Measurements from ENCODE around the gene IAPP.

The IAPP gene

GRCh38 chr12:21337453-21337852 is 35.2 kb upstream of the IAPP start:
- no peak for TF ChIP-seq CTCF (conservative IDR thresholded peaks at IDR 0.05; ENCODE audit: low read depth, low read length)
- no peak overlapping the region for H3K4me3 ChIP-seq (ENCODE audit: low read length)
- DNase-seq (ENCODE audit: low read depth) = no peak

GRCh38 chr12:21337959-21338744 is 34.5 kb upstream of the IAPP start:
- no peak for TF ChIP-seq CTCF (conservative IDR thresholded peaks at IDR 0.05; ENCODE audit: low read depth, low read length)
- DNase-seq (ENCODE audit: low read depth) = no peak
- no peak overlapping the region for H3K4me3 ChIP-seq (ENCODE audit: low read length)

GRCh38 chr12:21339921-21340320 is 32.8 kb upstream of the IAPP start:
- no peak for TF ChIP-seq CTCF (conservative IDR thresholded peaks at IDR 0.05; ENCODE audit: low read depth, low read length)
- H3K4me3 ChIP-seq (ENCODE audit: low read length) = no peak overlapping the region

GRCh38 chr12:21340403-21340802 is 32.3 kb upstream of the IAPP start:
- DNase-seq (ENCODE audit: low read depth) = no peak
- no peak for TF ChIP-seq CTCF (conservative IDR thresholded peaks at IDR 0.05; ENCODE audit: low read depth, low read length)
- H3K4me3 ChIP-seq (ENCODE audit: low read length) = no peak overlapping the region

More at GRCh38 chr12:21339921-21340320, 32.8 kb upstream of the IAPP start:
- no peak for DNase-seq (ENCODE audit: low read depth)

DNA sequence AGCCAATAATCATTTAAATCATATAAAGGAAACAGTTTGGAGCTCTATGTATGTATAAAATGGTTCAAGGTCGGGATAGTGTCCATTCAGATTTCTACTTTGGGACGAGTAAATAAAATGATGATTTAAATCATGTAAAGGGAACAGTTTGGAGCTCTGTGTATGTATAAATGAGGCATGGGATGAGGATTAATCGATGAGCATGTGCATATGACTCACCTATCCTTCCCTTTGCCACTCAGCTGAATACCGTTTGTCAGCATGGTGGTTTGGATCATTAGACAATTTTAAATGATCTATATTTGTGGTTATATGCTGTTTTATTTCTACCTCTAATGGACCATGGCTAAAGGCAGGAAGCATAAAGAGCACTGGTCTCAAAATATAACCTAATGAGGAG is 30.9 kb upstream of the IAPP start:
- no peak overlapping the region for H3K4me3 ChIP-seq (ENCODE audit: low read length)
- TF ChIP-seq CTCF (conservative IDR thresholded peaks at IDR 0.05; ENCODE audit: low read depth, low read length) = no peak
- DNase-seq (ENCODE audit: low read depth) = no peak

DNA sequence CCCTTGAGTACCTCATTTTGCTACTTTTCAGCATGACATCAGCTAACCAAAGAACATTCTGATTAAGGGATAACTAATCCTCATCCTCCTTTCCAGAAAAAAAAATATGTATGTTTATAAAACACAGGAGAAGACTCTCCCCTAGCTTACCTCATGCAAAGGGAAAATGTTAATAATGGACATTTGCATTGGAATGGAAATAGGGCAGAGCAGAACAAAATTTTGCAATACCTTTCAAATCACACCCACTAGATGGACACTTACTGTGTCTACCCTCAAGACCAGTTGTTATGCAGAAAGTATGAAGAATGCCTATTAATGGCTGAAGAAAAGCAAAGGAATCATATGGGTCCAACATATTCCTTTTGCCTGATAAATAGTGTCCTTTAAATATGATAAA is 29.1 kb upstream of the IAPP start:
- DNase-seq (ENCODE audit: low read depth) = no peak
- H3K4me3 ChIP-seq (ENCODE audit: low read length) = no peak overlapping the region
- no peak for TF ChIP-seq CTCF (conservative IDR thresholded peaks at IDR 0.05; ENCODE audit: low read depth, low read length)

GRCh38 chr12:21346542-21347205 is 26.0 kb upstream of the IAPP start:
- no peak overlapping the region for H3K4me3 ChIP-seq (ENCODE audit: low read length)
- no peak for DNase-seq (ENCODE audit: low read depth)
- no peak for TF ChIP-seq CTCF (conservative IDR thresholded peaks at IDR 0.05; ENCODE audit: low read depth, low read length)
